HEK293 (cell line): ENCODE results near the gene LRIT3.

Source experiments
- CTCF ChIA-PET: fragments of 350-600 bp; formaldehyde crosslinking; extraction: SDS; loops from one replicate; lab custom pipeline; 2021; ENCODE audit warnings: antibody characterized with exemption; lab: Yijun Ruan, JAX
- POLR2A ChIA-PET: fragments of 300-600 bp; formaldehyde crosslinking; extraction: SDS; loops from one replicate; lab custom pipeline; 2020; ENCODE audit warnings: antibody characterized with exemption, inconsistent platforms; lab: Yijun Ruan, JAX
- H3K27ac ChIP-seq: fragments of 200-500 bp; sonication (Bioruptor generic); 2 replicates; pipeline ENCODE4 v1.5.1; 2014; ENCODE audit warnings: low read depth, low read length, control low read depth, inconsistent platforms; ENCODE audit errors: extremely low read depth
- H3K36me3 ChIP-seq, 2 experiments: fragments of 200-500 bp in 1 of 2; sonication (Bioruptor generic) in 1 of 2; 1 replicate in 1 of 2; 2 replicates in 1 of 2; pipeline ENCODE4 v1.5.1; 2014 to 2017; ENCODE audit warnings: inconsistent platforms in 2 of 2, low read length in 2 of 2; ENCODE audit not compliant: control insufficient read depth in 2 of 2, insufficient read depth in 1 of 2
- H3K4me1 ChIP-seq: fragments of 200-500 bp; sonication (Bioruptor generic); 2 replicates; pipeline ENCODE4 v1.5.1; 2014; ENCODE audit warnings: mild to moderate bottlenecking, low read length, inconsistent platforms; ENCODE audit not compliant: control insufficient read depth, insufficient read depth
- H3K4me3 ChIP-seq: 2 replicates; pipeline ENCODE4 v1.5.1; 2011; ENCODE audit warnings: low read depth, mild to moderate bottlenecking, control low read depth, low read length, moderate library complexity
- H3K9me3 ChIP-seq: fragments of 200-500 bp; sonication (Bioruptor generic); 2 replicates; pipeline ENCODE4 v1.5.1; 2014; ENCODE audit warnings: low read depth, low read length, inconsistent platforms; ENCODE audit not compliant: control insufficient read depth, insufficient read depth
- BCL11B ChIP-seq: fragments of 450-650 bp; formaldehyde crosslinking; IDR thresholded peaks from 2 replicates; pipeline ENCODE4 v1.5.1; 2016; ENCODE audit warnings: low read depth, missing biosample characterization, missing genetic modification characterization
- INSM2 ChIP-seq: fragments of 450-650 bp; formaldehyde crosslinking; IDR thresholded peaks from 2 replicates; pipeline ENCODE4 v1.5.1; 2016; ENCODE audit warnings: missing biosample characterization, missing genetic modification characterization
- KLF17 ChIP-seq: fragments of 450-650 bp; formaldehyde crosslinking; IDR thresholded peaks from 2 replicates; pipeline ENCODE4 v1.5.1; 2016; ENCODE audit warnings: missing biosample characterization, missing genetic modification characterization
- PATZ1 ChIP-seq: fragments of 450-650 bp; formaldehyde crosslinking; IDR thresholded peaks from 2 replicates; pipeline ENCODE4 v1.5.1; 2016; ENCODE audit warnings: missing biosample characterization, missing genetic modification characterization
- PRDM2 ChIP-seq: fragments of 450-650 bp; formaldehyde crosslinking; IDR thresholded peaks from 2 replicates; pipeline ENCODE4 v1.5.1; 2016; ENCODE audit warnings: missing biosample characterization, missing genetic modification characterization, borderline replicate concordance
- ZNF133 ChIP-seq: fragments of 450-650 bp; formaldehyde crosslinking; IDR thresholded peaks from 2 replicates; pipeline ENCODE4 v1.5.1; 2016; ENCODE audit warnings: missing biosample characterization, missing genetic modification characterization
- ZNF140 ChIP-seq: fragments of 450-650 bp; formaldehyde crosslinking; IDR thresholded peaks from 2 replicates; pipeline ENCODE4 v1.5.1; 2016; ENCODE audit warnings: missing biosample characterization, missing genetic modification characterization
- ZNF174 ChIP-seq: fragments of 450-650 bp; formaldehyde crosslinking; IDR thresholded peaks from 2 replicates; pipeline ENCODE4 v1.5.0; 2017; ENCODE audit warnings: missing biosample characterization, mild to moderate bottlenecking, missing genetic modification characterization
- ZNF248 ChIP-seq: fragments of 450-650 bp; formaldehyde crosslinking; IDR thresholded peaks from 2 replicates; pipeline ENCODE4 v1.5.1; 2017; ENCODE audit warnings: missing biosample characterization, missing genetic modification characterization
- ZNF302 ChIP-seq: fragments of 450-650 bp; formaldehyde crosslinking; IDR thresholded peaks from 2 replicates; pipeline ENCODE4 v1.5.1; 2016; ENCODE audit warnings: missing biosample characterization, missing genetic modification characterization, low read depth
- ZNF311 ChIP-seq: fragments of 450-650 bp; formaldehyde crosslinking; IDR thresholded peaks from 2 replicates; pipeline ENCODE4 v1.5.1; 2017; ENCODE audit warnings: missing biosample characterization, missing genetic modification characterization, borderline replicate concordance
- ZNF362 ChIP-seq: fragments of 450-650 bp; formaldehyde crosslinking; IDR thresholded peaks from 2 replicates; pipeline ENCODE4 v1.5.1; 2016; ENCODE audit warnings: missing biosample characterization, missing genetic modification characterization
- ZNF433 ChIP-seq: fragments of 450-650 bp; formaldehyde crosslinking; IDR thresholded peaks from 2 replicates; pipeline ENCODE4 v1.5.1; 2016; ENCODE audit warnings: missing biosample characterization, missing genetic modification characterization, low read depth
- ZNF549 ChIP-seq: fragments of 450-650 bp; IDR thresholded peaks from 2 replicates; pipeline ENCODE4 v1.5.1; 2018; ENCODE audit warnings: missing biosample characterization, missing genetic modification characterization, mild to moderate bottlenecking, inconsistent platforms, moderate library complexity
- ZNF645 ChIP-seq: fragments of 450-650 bp; formaldehyde crosslinking; IDR thresholded peaks from 2 replicates; pipeline ENCODE4; 2016; ENCODE audit warnings: missing biosample characterization, missing genetic modification characterization
- ZNF660 ChIP-seq: fragments of 450-650 bp; IDR thresholded peaks from 2 replicates; pipeline ENCODE4 v1.5.1; 2018; ENCODE audit warnings: missing biosample characterization, mild to moderate bottlenecking, missing genetic modification characterization
- ZNF670 ChIP-seq: fragments of 450-650 bp; formaldehyde crosslinking; IDR thresholded peaks from 2 replicates; pipeline ENCODE4 v1.5.1; 2016; ENCODE audit warnings: missing biosample characterization, missing genetic modification characterization, low read depth
- ZNF747 ChIP-seq: fragments of 450-650 bp; formaldehyde crosslinking; IDR thresholded peaks from 2 replicates; pipeline ENCODE4 v1.5.1; 2016; ENCODE audit warnings: missing biosample characterization, missing genetic modification characterization
- ZNF768 ChIP-seq: fragments of 450-650 bp; formaldehyde crosslinking; IDR thresholded peaks from 2 replicates; pipeline ENCODE4 v1.5.1; 2018; ENCODE audit warnings: missing biosample characterization, mild to moderate bottlenecking, missing genetic modification characterization
- ZNF777 ChIP-seq: fragments of 450-650 bp; formaldehyde crosslinking; IDR thresholded peaks from 2 replicates; pipeline ENCODE4 v1.5.1; 2017; ENCODE audit warnings: missing biosample characterization, missing genetic modification characterization, borderline replicate concordance
- ZSCAN5A ChIP-seq: fragments of 450-650 bp; formaldehyde crosslinking; IDR thresholded peaks from 2 replicates; pipeline ENCODE4 v1.5.1; 2016; ENCODE audit warnings: missing biosample characterization, missing genetic modification characterization

LRIT3 gene

GRCh38 chr4:109886303-109886702 is 38.4 kb downstream of the LRIT3 start (continued):
- no peak for TF ChIP-seq ZNF140 (tag by site-specific recombination)
- no peak for TF ChIP-seq ZNF670 (tag by site-specific recombination)
- TF ChIP-seq ZNF549 (tag by site-specific recombination): no peak

- Histone ChIP-seq H3K36me3 (no peaks in the 10 kb centered on the region), H3K9me3 (no peaks in the 10 kb centered on the region), H3K27ac (no peak overlapping the region), H3K4me3 (no peak overlapping the region), H3K4me1 (no peaks in the 10 kb centered on the region)
- TF ChIP-seq ZNF133 (tag by site-specific recombination): no peak
- no peak for TF ChIP-seq ZNF248
- TF ChIP-seq ZNF174 (tag by site-specific recombination): no peak
- TF ChIP-seq PRDM2 (tag by site-specific recombination): no peak
- no peak for TF ChIP-seq INSM2 (tag by site-specific recombination)
- TF ChIP-seq PATZ1: no peak
- TF ChIP-seq ZNF645 (tag by site-specific recombination): no peak
- TF ChIP-seq ZNF311 (tag by site-specific recombination): no peak
- TF ChIP-seq ZNF660: no peak
- no peak for TF ChIP-seq ZNF362 (tag by site-specific recombination)
- no peak for TF ChIP-seq ZNF302
- TF ChIP-seq ZNF433 (tag by site-specific recombination): no peak
- no peak for TF ChIP-seq ZSCAN5A (tag by site-specific recombination)
- TF ChIP-seq ZNF747: no peak
- TF ChIP-seq BCL11B: no peak
- TF ChIP-seq ZNF768 (tag by site-specific recombination): no peak
- no peak for TF ChIP-seq ZNF777
- no peak for TF ChIP-seq KLF17 (tag by site-specific recombination)
- TF ChIP-seq ZNF549 (tag by site-specific recombination): no peak
- CTCF ChIA-PET: no interaction called here
- POLR2A ChIA-PET: no interaction called here
Measured at GRCh38 chr4:109887071-109887470, 39.2 kb downstream of the LRIT3 start.
